Measurements from ENCODE around the gene OR9A2. TPM values are rescaled to one million over a fixed set of nuclear protein-coding genes. Genes with fewer than 3 reads are reported as not detected.
A peak's percentile ranks its signal among the peaks of the same experiment; 100 is the strongest.
"Not testable (repeated sequence)": the region's sequence is repeated elsewhere in the genome, so short reads cannot be mapped to it uniquely, and the experiment has no call there.

OR9A2 gene
- total RNA-seq, 1 experiment from 2014 or later, result not detected

GRCh38 chr7:143018931-143019330, 8.0 kb downstream of the OR9A2 start:
- no peak for DNase-seq (ENCODE audit: low spot score)

- DNase-seq (ENCODE audit: low spot score), result no peak
These were observed 9.9 kb downstream of the OR9A2 start for GRCh38 chr7:143016996-143017395.

GRCh38 chr7:143015926-143016490, 10.9 kb downstream of the OR9A2 start:
- no peak for DNase-seq (ENCODE audit: low spot score)

GRCh38 chr7:143015084-143015483, 11.8 kb downstream of the OR9A2 start:
- no peak for DNase-seq (ENCODE audit: low spot score)

- DNase-seq (ENCODE audit: low spot score), result no peak
These were observed 13.0 kb downstream of the OR9A2 start for GRCh38 chr7:143013893-143014292.

- no peak for DNase-seq (ENCODE audit: low spot score)
These were observed 13.5 kb downstream of the OR9A2 start for GRCh38 chr7:143013473-143013872.

- DNase-seq (ENCODE audit: low spot score), result no peak
These were observed 14.5 kb downstream of the OR9A2 start for GRCh38 chr7:143012409-143012808.

GRCh38 chr7:143012001-143012400, 14.9 kb downstream of the OR9A2 start:
- DNase-seq (ENCODE audit: low spot score), result no peak

GRCh38 chr7:143008007-143008901, 18.7 kb downstream of the OR9A2 start:
- peak; percentile 92 for DNase-seq (ENCODE audit: low spot score)

GRCh38 chr7:143005632-143006260, 21.2 kb downstream of the OR9A2 start:
- no peak for DNase-seq (ENCODE audit: low spot score)

GRCh38 chr7:143003393-143004051, 23.4 kb downstream of the OR9A2 start:
- DNase-seq (ENCODE audit: low spot score), result peak; percentile 73

- no peak for DNase-seq (ENCODE audit: low spot score)
These were observed 24.0 kb downstream of the OR9A2 start for GRCh38 chr7:143002898-143003297.

- DNase-seq (ENCODE audit: low spot score), result peak; percentile 55
These were observed 24.8 kb downstream of the OR9A2 start for GRCh38 chr7:143002106-143002505.

GRCh38 chr7:143000648-143001047, 26.3 kb downstream of the OR9A2 start:
- DNase-seq (ENCODE audit: low spot score), result no peak

- no peak for DNase-seq (ENCODE audit: low spot score)
These were observed 27.1 kb downstream of the OR9A2 start for GRCh38 chr7:142999793-143000192.

GRCh38 chr7:142998966-142999365, 28.0 kb downstream of the OR9A2 start:
- DNase-seq (ENCODE audit: low spot score), result no peak

GRCh38 chr7:142997456-142997989, 29.4 kb downstream of the OR9A2 start:
- DNase-seq (ENCODE audit: low spot score), result no peak

GRCh38 chr7:142992427-142992826, 34.5 kb downstream of the OR9A2 start:
- DNase-seq (ENCODE audit: low spot score), result no peak

- no peak for DNase-seq (ENCODE audit: low spot score)
These were observed 42.6 kb downstream of the OR9A2 start for GRCh38 chr7:142984297-142984696.

- DNase-seq (ENCODE audit: low spot score), result peak; percentile 30
These were observed 43.1 kb downstream of the OR9A2 start for GRCh38 chr7:142983825-142984224.

GRCh38 chr7:142978402-142978801, 48.5 kb downstream of the OR9A2 start:
- not testable (repeated sequence) for DNase-seq (ENCODE audit: low spot score)
